ENCODE measurements around the gene PRKG1. TPM values are rescaled to one million over a fixed set of nuclear protein-coding genes. Genes with fewer than 3 reads are reported as not detected.

The PRKG1 gene
- polyA plus RNA-seq, 1 donor (not counting 4 experiments of a cell fraction or from before 2014, with no cell fraction given) = 0.24 TPM

GRCh38 chr10:51804866-51805265, 730.6 kb downstream of the PRKG1 start:
- Histone ChIP-seq H3K27me3 (ENCODE audit: control insufficient read depth, extremely low read depth, insufficient read depth, low read length) (no peaks in the 10 kb centered on the region), H3K27ac (ENCODE audit: control insufficient read depth, insufficient read depth, low read length) (no peak overlapping the region), H4K20me1 (ENCODE audit: control insufficient read depth, extremely low read depth, insufficient read depth, low read length) (no peaks in the 10 kb centered on the region), H2AFZ (ENCODE audit: control insufficient read depth, low read length) (no peak overlapping the region), H3K9ac (ENCODE audit: control insufficient read depth, extremely low read depth, insufficient read depth, low read length) (no peak overlapping the region), H3K9me1 (ENCODE audit: control insufficient read depth, extremely low read depth, insufficient read depth, low read length) (no peaks in the 10 kb centered on the region), H3K36me3 (ENCODE audit: control insufficient read depth in 2 of 2, extremely low read depth in 1 of 2, insufficient read depth in 2 of 2, low read length in 2 of 2) (no peaks in the 10 kb centered on the region), H3K9me3 (ENCODE audit: control insufficient read depth, low read depth, low read length) (no peaks in the 10 kb centered on the region), H3K4me1 (ENCODE audit: control insufficient read depth, extremely low read depth, insufficient read depth, low read length) (no peaks in the 10 kb centered on the region), H3K4me3 (ENCODE audit: control insufficient read depth in 2 of 3, extremely low read depth in 1 of 3, insufficient read depth in 2 of 3, low read depth in 1 of 3, low read length in 3 of 3) (no peak overlapping the region), H3K4me2 (ENCODE audit: control insufficient read depth, extremely low read depth, insufficient read depth, low read depth, low read length) (no peak overlapping the region), H3K79me2 (ENCODE audit: control insufficient read depth, insufficient read depth, low read length) (no peaks in the 10 kb centered on the region)
- DNase-seq (ENCODE audit: low read depth, low spot score) (no peak), FAIRE-seq (no peak)
- dilution Hi-C loops (cut with MboI; ENCODE audit: extremely low pct_ligation_motif_present, low sequenced_read_pairs) = no loop called here
- TF ChIP-seq EZH2 (IDR thresholded peaks at IDR 0.05; ENCODE audit: low read length) = no peak
- TF ChIP-seq, protein P1, sequence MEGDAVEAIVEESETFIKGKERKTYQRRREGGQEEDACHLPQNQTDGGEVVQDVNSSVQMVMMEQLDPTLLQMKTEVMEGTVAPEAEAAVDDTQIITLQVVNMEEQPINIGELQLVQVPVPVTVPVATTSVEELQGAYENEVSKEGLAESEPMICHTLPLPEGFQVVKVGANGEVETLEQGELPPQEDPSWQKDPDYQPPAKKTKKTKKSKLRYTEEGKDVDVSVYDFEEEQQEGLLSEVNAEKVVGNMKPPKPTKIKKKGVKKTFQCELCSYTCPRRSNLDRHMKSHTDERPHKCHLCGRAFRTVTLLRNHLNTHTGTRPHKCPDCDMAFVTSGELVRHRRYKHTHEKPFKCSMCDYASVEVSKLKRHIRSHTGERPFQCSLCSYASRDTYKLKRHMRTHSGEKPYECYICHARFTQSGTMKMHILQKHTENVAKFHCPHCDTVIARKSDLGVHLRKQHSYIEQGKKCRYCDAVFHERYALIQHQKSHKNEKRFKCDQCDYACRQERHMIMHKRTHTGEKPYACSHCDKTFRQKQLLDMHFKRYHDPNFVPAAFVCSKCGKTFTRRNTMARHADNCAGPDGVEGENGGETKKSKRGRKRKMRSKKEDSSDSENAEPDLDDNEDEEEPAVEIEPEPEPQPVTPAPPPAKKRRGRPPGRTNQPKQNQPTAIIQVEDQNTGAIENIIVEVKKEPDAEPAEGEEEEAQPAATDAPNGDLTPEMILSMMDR (optimal IDR thresholded peaks at IDR 0.05 in 1 of 3, IDR thresholded peaks at IDR 0.05 in 1 of 3, conservative IDR thresholded peaks at IDR 0.05 in 1 of 3; ENCODE audit: extremely low read depth in 1 of 3, insufficient read depth in 2 of 3, low read length in 3 of 3) = no peak

GRCh38 chr10:51806079-51806835, 732.0 kb downstream of the PRKG1 start:
- H2AFZ ChIP-seq (ENCODE audit: control insufficient read depth, low read length) = no peak overlapping the region
- H3K9me1 ChIP-seq (ENCODE audit: control insufficient read depth, extremely low read depth, insufficient read depth, low read length) = no peaks in the 10 kb centered on the region
- H3K4me3 ChIP-seq (ENCODE audit: control insufficient read depth in 2 of 3, extremely low read depth in 1 of 3, insufficient read depth in 2 of 3, low read depth in 1 of 3, low read length in 3 of 3) = no peak overlapping the region
- H3K4me2 ChIP-seq (ENCODE audit: control insufficient read depth, extremely low read depth, insufficient read depth, low read depth, low read length) = no peak overlapping the region
- FAIRE-seq (no peak), DNase-seq (ENCODE audit: low read depth, low spot score) (no peak)
- no peak overlapping the region for H3K27ac ChIP-seq (ENCODE audit: control insufficient read depth, insufficient read depth, low read length)
- no peaks in the 10 kb centered on the region for H3K27me3 ChIP-seq (ENCODE audit: control insufficient read depth, extremely low read depth, insufficient read depth, low read length)
- TF ChIP-seq, protein P1 (optimal IDR thresholded peaks at IDR 0.05 in 1 of 3, IDR thresholded peaks at IDR 0.05 in 1 of 3, conservative IDR thresholded peaks at IDR 0.05 in 1 of 3; ENCODE audit: extremely low read depth in 1 of 3, insufficient read depth in 2 of 3, low read length in 3 of 3) = no peak
- TF ChIP-seq EZH2 (IDR thresholded peaks at IDR 0.05; ENCODE audit: low read length) = no peak
- no peaks in the 10 kb centered on the region for H4K20me1 ChIP-seq (ENCODE audit: control insufficient read depth, extremely low read depth, insufficient read depth, low read length)
- H3K9me3 ChIP-seq (ENCODE audit: control insufficient read depth, low read depth, low read length) = no peaks in the 10 kb centered on the region
- H3K9ac ChIP-seq (ENCODE audit: control insufficient read depth, extremely low read depth, insufficient read depth, low read length) = no peak overlapping the region
- no peaks in the 10 kb centered on the region for H3K36me3 ChIP-seq (ENCODE audit: control insufficient read depth in 2 of 2, extremely low read depth in 1 of 2, insufficient read depth in 2 of 2, low read length in 2 of 2)
- no peaks in the 10 kb centered on the region for H3K4me1 ChIP-seq (ENCODE audit: control insufficient read depth, extremely low read depth, insufficient read depth, low read length)
- dilution Hi-C loops (cut with MboI; ENCODE audit: extremely low pct_ligation_motif_present, low sequenced_read_pairs) = no loop called here
- H3K79me2 ChIP-seq (ENCODE audit: control insufficient read depth, insufficient read depth, low read length) = no peaks in the 10 kb centered on the region

Data from keratinocyte (primary cell).